Activated CD4-positive, alpha-beta T cell treated with anti-CD3 and anti-CD28 coated beads, Interleukin-2, amount 10 ng/mL, durations not matched to agents 24 days and 14 days (primary cell): ENCODE data around the gene OSBPL6. TPM values are rescaled to one million over a fixed set of nuclear protein-coding genes. Genes with fewer than 3 reads are reported as not detected.

ENCODE experiments used
- DNase-seq: peaks from one replicate; pipeline ENCODE4 v3.0.0; 2022
- H3K27ac Mint-ChIP-seq: one replicate; pipeline ENCODE4 v1.8.0; 2022; ENCODE audit warnings: mild to moderate bottlenecking, mixed read lengths
- H3K27me3 Mint-ChIP-seq: one replicate; pipeline ENCODE4 v1.8.0; 2022; ENCODE audit warnings: mixed read lengths
- H3K36me3 Mint-ChIP-seq: one replicate; pipeline ENCODE4 v1.8.0; 2022; ENCODE audit warnings: low read depth, mild to moderate bottlenecking, mixed read lengths
- H3K4me1 Mint-ChIP-seq: one replicate; pipeline ENCODE4 v1.8.0; 2021; ENCODE audit warnings: mixed read lengths
- H3K4me3 Mint-ChIP-seq: one replicate; pipeline ENCODE4 v1.8.0; 2022; ENCODE audit warnings: mild to moderate bottlenecking, moderate library complexity, mixed read lengths
- H3K9me3 Mint-ChIP-seq: one replicate; pipeline ENCODE4 v1.8.0; 2021; ENCODE audit warnings: mixed read lengths
- intact Hi-C: fragments of 100-400 bp; cut with micrococcal nuclease; formaldehyde crosslinking; loops from one replicate; pipeline ENCODE4 v1.15.1; 2023
- total RNA-seq: library from RNA; stranded (reverse); gene quantifications from 2 replicates; pipeline ENCODE4 v1.2.3, GENCODE V29; 2022

Gene OSBPL6
- total RNA-seq, 1 donor from 2014 or later: 1.1 TPM

DNA sequence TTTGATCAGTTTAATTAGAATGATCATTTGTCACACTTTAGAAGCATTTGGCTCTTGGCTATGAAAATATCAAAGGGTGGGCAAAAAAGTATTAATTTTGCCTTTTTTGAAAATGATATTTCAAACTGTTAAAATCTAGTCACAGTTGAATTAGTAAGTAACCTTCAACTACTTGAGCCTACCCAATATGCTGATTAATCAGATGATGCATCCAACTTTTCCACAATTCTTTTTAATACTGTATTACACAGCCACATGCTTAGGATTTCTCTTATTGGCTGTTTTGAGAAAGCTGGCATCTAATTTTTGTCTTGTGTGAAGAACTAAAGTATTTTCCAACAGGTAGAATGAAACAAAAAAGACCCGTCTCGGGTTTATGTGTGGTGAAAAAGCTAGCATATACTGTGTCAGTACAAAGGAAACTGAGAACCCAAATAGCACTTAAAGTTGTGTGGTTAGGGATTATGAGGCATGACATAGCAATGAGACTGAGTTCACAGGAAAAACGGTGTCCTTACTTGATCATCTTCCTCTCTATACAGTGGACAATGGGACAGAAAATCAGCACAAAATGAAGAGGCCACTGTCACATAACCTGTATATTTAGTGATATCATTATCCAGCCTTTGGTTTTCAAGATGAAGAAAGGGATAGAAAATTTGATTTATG is 11.7 kb downstream of the OSBPL6 start:
- Mint-ChIP-seq H3K36me3 (no peaks in the 10 kb centered on the region), H3K4me1 (peaks cover 3% of the 10 kb centered on the region), H3K27ac (no peak overlapping the region), H3K27me3 (peaks cover 26% of the 10 kb centered on the region), H3K4me3 (no peak overlapping the region), H3K9me3 (no peaks in the 10 kb centered on the region)
- DNase-seq: no peak
- intact Hi-C loops: no loop called here

DNA sequence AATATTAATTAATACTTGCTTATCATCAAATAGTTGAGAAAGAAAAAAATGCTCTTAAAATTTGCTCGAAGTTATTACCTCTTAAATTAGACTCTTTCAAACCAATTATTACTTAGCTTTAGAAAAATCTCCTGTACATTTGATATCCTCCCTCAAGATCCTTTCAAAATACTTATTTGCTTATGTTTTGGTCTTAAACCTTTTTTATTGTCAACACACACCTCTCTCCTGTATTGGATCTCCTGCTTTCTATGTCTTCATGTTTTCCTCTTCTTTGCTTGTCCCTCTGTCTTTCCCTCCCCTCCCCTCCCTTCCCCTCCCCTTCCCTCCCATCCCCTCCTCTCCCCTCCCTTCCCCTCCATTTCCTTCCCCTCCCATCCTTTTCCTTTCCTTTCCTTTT is 14.0 kb downstream of the OSBPL6 start:
- Mint-ChIP-seq H3K9me3 (no peaks in the 10 kb centered on the region), H3K36me3 (no peaks in the 10 kb centered on the region), H3K27ac (no peak overlapping the region), H3K27me3 (peaks cover 23% of the 10 kb centered on the region), H3K4me3 (no peak overlapping the region), H3K4me1 (no peaks in the 10 kb centered on the region)
- no peak for DNase-seq
- intact Hi-C loops: no loop called here

DNA sequence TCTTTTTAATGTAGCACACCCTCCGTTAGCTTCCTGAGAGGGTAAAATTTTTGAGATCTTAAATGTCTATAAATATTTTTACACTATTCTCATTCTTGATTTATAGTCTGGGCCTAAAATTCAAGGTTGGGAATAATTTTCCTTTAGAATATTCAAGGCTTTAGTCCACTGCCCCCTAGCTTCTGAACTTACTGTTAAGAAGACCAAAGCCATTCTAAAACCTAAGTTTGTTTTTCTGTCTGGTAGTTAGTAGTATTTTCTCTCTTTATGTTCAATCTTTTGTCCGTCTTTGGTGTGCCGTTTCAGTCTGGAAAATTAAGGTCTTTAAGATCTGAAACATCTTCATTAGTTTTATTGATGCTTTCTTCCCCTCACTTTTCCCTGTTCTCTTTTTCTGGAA is 14.5 kb downstream of the OSBPL6 start:
- H3K4me1 Mint-ChIP-seq: no peaks in the 10 kb centered on the region
- DNase-seq: no peak
- intact Hi-C loops: no loop called here
- no peaks in the 10 kb centered on the region for H3K9me3 Mint-ChIP-seq
- peaks cover 23% of the 10 kb centered on the region for H3K27me3 Mint-ChIP-seq
- H3K4me3 Mint-ChIP-seq: no peak overlapping the region
- no peak overlapping the region for H3K27ac Mint-ChIP-seq
- H3K36me3 Mint-ChIP-seq: no peaks in the 10 kb centered on the region

DNA sequence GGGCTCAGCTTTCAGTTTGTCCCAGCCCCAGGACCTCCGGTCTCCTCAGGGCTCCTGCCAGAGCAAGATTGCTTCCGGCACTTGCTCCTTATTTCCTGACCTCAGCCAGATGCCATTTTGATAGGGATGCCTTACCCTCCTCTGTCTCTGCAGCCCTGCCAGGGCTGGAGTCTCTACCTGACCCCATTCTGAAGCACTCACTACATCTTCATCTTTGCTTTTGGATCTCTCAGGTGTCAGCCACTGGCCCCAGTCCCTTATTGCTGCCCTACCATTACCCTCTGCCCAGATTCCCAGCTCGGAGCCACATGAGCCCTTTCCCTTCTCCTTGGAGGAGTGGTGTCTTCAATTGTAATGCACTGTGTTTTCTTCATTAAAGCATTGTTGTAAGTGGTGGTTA is 17.1 kb downstream of the OSBPL6 start:
- intact Hi-C loops: no loop called here
- DNase-seq: no peak
- H3K9me3 Mint-ChIP-seq: no peaks in the 10 kb centered on the region
- H3K27me3 Mint-ChIP-seq: peaks cover 17% of the 10 kb centered on the region
- no peaks in the 10 kb centered on the region for H3K36me3 Mint-ChIP-seq
- no peak overlapping the region for H3K4me3 Mint-ChIP-seq
- H3K27ac Mint-ChIP-seq: no peak overlapping the region
- no peaks in the 10 kb centered on the region for H3K4me1 Mint-ChIP-seq

DNA sequence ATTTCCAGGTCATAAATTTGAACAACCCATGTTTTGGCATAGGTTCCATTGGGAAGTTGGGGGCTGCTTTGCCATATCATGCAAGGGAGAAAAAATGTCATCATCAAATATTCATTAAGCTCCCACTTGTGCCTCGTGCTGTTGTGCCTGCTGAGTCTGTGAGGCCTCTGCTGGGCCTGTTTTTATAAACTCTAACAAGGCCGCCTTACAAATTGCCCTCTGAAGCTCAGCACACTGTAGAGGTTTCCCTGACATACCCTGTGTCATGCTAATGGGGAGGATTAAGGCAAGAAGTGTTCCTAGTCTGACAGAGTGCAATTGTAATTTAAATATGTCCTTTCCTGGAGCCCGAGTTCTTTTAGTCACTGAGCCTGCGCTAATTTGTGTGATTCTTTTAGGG is 17.6 kb downstream of the OSBPL6 start:
- Mint-ChIP-seq H3K4me1 (no peaks in the 10 kb centered on the region), H3K4me3 (no peak overlapping the region), H3K9me3 (no peaks in the 10 kb centered on the region), H3K36me3 (no peaks in the 10 kb centered on the region), H3K27ac (no peak overlapping the region), H3K27me3 (peaks cover 17% of the 10 kb centered on the region)
- no peak for DNase-seq
- intact Hi-C loops: no loop called here

DNA sequence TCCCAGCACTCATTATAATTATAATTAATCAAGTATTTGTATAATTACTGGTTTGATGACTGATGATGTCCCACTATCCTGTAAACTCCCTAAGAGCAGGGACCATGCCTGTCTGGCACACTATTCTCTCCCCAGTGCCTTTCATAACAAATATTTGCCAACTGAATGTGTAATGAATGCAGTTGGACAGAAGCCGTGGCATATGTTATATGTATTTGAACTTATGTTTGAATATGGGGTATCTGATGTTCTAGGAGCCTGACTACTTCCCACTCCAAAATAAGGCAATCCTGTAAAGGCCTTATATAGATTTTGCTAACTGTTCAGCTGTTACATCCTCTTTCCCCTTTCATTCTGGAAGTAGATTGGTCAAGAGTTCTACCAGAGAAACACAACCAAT is 19.7 kb downstream of the OSBPL6 start:
- Mint-ChIP-seq H3K4me1 (no peaks in the 10 kb centered on the region), H3K27ac (no peak overlapping the region), H3K36me3 (no peaks in the 10 kb centered on the region), H3K9me3 (no peaks in the 10 kb centered on the region), H3K4me3 (no peak overlapping the region), H3K27me3 (peaks cover 15% of the 10 kb centered on the region)
- DNase-seq: no peak
- intact Hi-C loops: no loop called here

DNA sequence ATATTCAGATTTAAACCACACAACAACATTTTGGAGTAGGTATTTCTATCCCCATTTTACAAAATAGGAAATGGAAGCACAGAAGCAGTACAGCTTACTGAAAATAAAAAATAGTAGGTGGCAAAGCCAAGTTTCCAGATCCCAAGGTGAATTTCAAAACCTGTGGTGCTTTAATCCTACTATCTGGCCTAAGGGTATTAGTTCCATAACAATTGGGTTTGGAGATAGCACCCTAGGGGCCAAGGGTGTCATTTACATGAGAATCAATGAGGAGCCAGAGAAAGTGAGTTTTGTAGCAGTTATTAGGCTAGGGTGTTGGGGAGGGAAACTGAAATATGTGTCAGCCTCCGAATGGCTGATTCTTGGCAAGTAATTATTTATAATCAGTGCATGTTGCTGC is 24.9 kb downstream of the OSBPL6 start:
- H3K9me3 Mint-ChIP-seq: no peaks in the 10 kb centered on the region
- DNase-seq: no peak
- no peaks in the 10 kb centered on the region for H3K4me1 Mint-ChIP-seq
- intact Hi-C loops: no loop called here
- peaks cover 12% of the 10 kb centered on the region for H3K27me3 Mint-ChIP-seq
- H3K36me3 Mint-ChIP-seq: no peaks in the 10 kb centered on the region
- H3K27ac Mint-ChIP-seq: no peak overlapping the region
- H3K4me3 Mint-ChIP-seq: no peak overlapping the region

DNA sequence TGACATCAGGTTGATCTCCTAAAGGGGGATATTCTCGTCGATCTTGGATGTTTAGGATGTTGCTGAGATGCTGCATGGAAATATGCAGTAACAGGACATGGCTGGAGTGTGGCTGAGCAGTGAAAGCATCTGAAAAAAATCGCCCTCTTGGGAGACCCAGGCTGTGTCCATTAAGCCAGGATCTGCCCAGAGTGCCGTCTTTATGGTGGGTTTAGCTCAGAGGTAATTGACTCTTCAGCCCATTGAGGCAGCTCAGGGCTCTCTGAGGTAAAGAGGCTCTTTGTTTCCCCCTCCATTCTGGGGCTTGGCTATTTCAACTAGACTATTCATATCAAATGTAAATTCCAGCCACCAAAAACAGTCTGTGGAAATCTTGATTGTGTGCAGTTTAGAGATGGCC is 26.5 kb downstream of the OSBPL6 start:
- DNase-seq: no peak
- intact Hi-C loops: no loop called here
- no peaks in the 10 kb centered on the region for H3K36me3 Mint-ChIP-seq
- H3K4me1 Mint-ChIP-seq: peaks cover 1% of the 10 kb centered on the region
- H3K27me3 Mint-ChIP-seq: peaks cover 14% of the 10 kb centered on the region
- H3K27ac Mint-ChIP-seq: no peak overlapping the region
- no peaks in the 10 kb centered on the region for H3K9me3 Mint-ChIP-seq
- no peak overlapping the region for H3K4me3 Mint-ChIP-seq

DNA sequence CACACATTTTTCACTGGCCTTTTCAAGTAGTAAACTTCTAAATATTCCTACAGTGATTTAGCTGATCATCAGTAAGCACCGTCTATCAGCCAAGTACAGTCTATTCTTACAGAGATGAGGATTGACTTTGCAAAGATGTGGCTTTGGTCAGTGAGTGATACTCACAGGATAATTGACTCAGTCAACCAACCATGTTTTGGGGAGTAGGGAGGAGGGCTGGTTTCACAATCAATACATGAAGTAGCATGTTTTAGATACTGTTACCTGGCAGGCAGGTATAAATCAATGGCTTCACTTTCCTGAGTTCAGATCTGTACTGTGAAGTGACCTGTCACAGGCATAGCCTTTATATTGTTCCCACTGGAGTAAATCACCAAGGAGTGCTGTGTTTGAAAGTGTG is 27.2 kb downstream of the OSBPL6 start:
- no peak overlapping the region for H3K27ac Mint-ChIP-seq
- H3K36me3 Mint-ChIP-seq: no peaks in the 10 kb centered on the region
- H3K9me3 Mint-ChIP-seq: no peaks in the 10 kb centered on the region
- no peak for DNase-seq
- H3K4me3 Mint-ChIP-seq: no peak overlapping the region
- peaks cover 1% of the 10 kb centered on the region for H3K4me1 Mint-ChIP-seq
- intact Hi-C loops: no loop called here
- peaks cover 16% of the 10 kb centered on the region for H3K27me3 Mint-ChIP-seq

DNA sequence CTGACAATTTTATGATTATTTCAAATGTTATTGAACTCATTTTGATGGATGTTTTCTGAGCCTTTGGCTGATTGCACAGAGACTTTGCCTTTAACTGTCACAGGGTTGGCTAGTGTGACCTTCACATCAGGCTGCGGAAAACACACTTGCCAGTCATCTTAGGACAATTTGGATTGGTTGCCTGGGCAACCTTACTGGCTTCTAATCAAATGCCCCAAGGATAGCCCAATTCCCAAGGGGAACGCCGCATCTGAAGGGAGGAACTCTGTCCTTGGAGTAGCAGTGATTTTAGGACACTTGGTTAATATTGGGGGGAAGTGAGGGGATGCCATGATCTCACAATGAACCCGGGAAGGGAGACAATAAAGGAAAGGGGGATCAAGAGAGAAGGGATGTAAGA is 29.5 kb downstream of the OSBPL6 start:
- no peak for DNase-seq
- no peaks in the 10 kb centered on the region for H3K36me3 Mint-ChIP-seq
- peaks cover 1% of the 10 kb centered on the region for H3K4me1 Mint-ChIP-seq
- no peaks in the 10 kb centered on the region for H3K9me3 Mint-ChIP-seq
- H3K27ac Mint-ChIP-seq: no peak overlapping the region
- H3K27me3 Mint-ChIP-seq: peaks cover 15% of the 10 kb centered on the region
- intact Hi-C loops: no loop called here
- no peak overlapping the region for H3K4me3 Mint-ChIP-seq

DNA sequence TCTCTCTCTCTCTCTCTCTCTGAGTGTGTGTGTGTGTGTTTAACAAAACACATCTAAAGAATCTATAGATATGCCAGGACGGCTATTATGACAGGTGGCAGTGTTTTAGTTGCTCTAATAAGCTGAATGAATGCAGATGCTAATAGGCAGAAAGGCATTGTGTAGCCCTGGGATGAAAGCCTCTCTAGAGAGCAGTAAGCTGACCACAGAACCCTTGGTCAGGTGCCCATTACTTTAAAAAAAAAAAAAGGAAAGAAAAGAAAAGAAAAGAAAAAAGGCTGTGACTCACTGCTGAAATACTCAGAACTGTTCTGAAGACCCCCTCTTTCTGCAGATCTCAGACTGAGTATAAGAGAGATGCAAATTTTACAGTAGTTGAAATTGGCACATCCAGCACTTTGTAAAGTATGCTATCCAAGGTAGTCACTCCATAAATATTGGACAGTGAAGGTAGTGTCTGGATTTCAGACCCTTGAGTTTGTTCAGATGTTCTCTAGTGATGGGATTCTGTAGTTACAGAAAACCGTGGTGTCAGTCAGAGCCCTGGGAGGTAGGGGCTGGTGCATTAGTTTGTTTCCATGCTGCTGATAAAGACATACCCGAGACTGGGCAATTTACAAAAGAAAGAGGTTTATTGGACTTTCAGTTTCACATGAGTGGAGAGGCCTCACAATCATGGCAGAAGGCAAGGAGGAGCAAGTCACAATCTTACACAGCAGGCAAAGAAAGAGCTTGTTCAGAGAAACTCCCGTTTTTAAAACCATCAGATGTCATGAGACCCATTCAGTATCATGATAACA is 30.9 kb downstream of the OSBPL6 start:
- Mint-ChIP-seq H3K9me3 (no peaks in the 10 kb centered on the region), H3K27me3 (peaks cover 16% of the 10 kb centered on the region), H3K4me1 (peaks cover 1% of the 10 kb centered on the region), H3K27ac (no peak overlapping the region), H3K4me3 (no peak overlapping the region), H3K36me3 (no peaks in the 10 kb centered on the region)
- intact Hi-C loops: no loop called here
- DNase-seq: no peak

DNA sequence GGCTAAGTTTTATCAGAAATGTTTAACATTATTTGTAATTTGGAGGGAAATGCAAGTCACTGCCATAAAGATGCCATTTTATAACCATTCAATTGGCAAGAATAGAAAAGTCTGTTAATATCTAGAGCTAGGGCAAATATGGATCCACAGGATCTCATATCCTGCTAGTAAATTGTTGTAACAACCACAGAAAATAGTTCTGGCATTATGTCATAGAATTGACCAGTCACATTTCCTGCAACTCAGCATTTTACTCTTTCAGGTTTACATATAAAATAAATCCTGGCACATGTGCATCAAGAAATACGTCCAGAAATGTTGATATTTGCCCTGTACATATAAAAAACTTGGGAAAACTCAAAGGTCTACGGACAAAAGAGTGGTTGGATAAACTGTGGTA is 32.9 kb downstream of the OSBPL6 start:
- H3K27me3 Mint-ChIP-seq: peaks cover 17% of the 10 kb centered on the region
- H3K4me1 Mint-ChIP-seq: peaks cover 1% of the 10 kb centered on the region
- H3K36me3 Mint-ChIP-seq: no peaks in the 10 kb centered on the region
- no peaks in the 10 kb centered on the region for H3K9me3 Mint-ChIP-seq
- no peak overlapping the region for H3K27ac Mint-ChIP-seq
- no peak for DNase-seq
- no peak overlapping the region for H3K4me3 Mint-ChIP-seq
- intact Hi-C loops: no loop called here

DNA sequence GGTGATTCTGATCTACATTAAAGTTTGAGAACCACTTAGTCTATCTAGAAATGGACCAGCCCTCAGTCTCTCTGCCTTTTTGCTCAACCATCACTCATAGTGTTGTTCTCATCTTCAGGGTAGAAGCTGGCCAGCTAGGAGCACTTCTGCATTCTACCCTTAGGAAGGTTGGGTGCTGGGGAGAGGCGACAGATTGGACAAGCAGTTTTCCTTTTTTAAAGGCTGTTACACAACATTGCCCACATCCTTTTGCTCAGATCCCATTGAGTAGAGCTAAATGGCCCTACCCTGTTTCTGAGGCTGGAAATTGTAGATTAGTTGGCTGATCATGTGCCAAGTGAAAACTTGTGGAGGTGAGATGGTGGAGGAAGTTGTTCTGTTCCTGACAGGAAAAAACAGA is 35.6 kb downstream of the OSBPL6 start:
- Mint-ChIP-seq H3K4me3 (no peak overlapping the region), H3K36me3 (no peaks in the 10 kb centered on the region), H3K27ac (no peak overlapping the region), H3K4me1 (peaks cover under 1% of the 10 kb centered on the region), H3K9me3 (no peaks in the 10 kb centered on the region), H3K27me3 (peaks cover 18% of the 10 kb centered on the region)
- DNase-seq: no peak
- intact Hi-C loops: no loop called here

DNA sequence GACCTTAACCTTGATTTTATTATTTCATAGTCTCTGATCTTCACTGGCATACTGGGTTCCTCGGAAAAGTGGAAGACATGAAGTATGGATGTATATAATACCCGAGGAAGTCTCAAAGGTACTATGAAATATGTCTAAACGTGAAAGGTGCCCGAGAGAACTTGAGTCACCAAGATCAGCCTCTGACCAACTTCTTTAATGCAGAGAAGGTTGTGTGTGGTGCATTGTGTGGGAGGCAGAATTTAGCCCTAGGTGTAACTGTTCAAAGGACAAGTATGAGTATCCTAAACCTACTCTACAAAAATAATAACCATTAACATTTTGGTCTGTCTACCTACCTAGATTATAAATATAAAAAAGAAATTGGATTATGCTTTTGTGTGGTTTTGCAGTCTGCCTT is 36.1 kb downstream of the OSBPL6 start:
- Mint-ChIP-seq H3K4me3 (no peak overlapping the region), H3K27me3 (peaks cover 16% of the 10 kb centered on the region), H3K9me3 (no peaks in the 10 kb centered on the region), H3K27ac (no peak overlapping the region), H3K36me3 (no peaks in the 10 kb centered on the region), H3K4me1 (no peaks in the 10 kb centered on the region)
- DNase-seq: no peak
- intact Hi-C loops: no loop called here

DNA sequence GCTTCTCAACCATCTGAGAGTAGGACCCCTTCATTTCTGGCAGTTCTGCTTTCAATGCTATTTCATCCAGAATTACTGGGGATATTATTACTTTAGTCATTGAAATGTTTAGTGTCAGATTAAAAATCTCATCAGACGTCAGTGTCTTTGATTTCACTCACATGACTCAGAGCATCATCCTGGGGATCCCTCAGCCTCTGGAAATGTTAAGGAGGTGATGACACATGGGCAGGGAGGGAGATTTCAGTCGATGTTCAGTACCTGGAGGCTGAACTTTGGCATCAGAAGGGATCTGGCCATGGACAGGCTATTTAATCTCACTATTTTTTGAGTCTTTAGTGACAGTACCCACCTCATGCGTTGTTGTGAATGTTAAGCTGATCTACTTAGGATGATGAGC is 39.1 kb downstream of the OSBPL6 start:
- H3K36me3 Mint-ChIP-seq: no peaks in the 10 kb centered on the region
- no peak overlapping the region for H3K27ac Mint-ChIP-seq
- H3K27me3 Mint-ChIP-seq: peaks cover 21% of the 10 kb centered on the region
- no peak for DNase-seq
- H3K9me3 Mint-ChIP-seq: no peaks in the 10 kb centered on the region
- no peaks in the 10 kb centered on the region for H3K4me1 Mint-ChIP-seq
- intact Hi-C loops: no loop called here
- H3K4me3 Mint-ChIP-seq: no peak overlapping the region
